Hypothalamus (tissue), 51 donors: ENCODE measurements around the gene CEP78.
A peak's percentile ranks its signal among the peaks of the same experiment; 100 is the strongest.

Source experiments
- DNase-seq, 51 donors: peaks; one replicate each; lab custom pipeline; 2025; lab: John Stamatoyannopoulos, UW

The CEP78 gene

DNA sequence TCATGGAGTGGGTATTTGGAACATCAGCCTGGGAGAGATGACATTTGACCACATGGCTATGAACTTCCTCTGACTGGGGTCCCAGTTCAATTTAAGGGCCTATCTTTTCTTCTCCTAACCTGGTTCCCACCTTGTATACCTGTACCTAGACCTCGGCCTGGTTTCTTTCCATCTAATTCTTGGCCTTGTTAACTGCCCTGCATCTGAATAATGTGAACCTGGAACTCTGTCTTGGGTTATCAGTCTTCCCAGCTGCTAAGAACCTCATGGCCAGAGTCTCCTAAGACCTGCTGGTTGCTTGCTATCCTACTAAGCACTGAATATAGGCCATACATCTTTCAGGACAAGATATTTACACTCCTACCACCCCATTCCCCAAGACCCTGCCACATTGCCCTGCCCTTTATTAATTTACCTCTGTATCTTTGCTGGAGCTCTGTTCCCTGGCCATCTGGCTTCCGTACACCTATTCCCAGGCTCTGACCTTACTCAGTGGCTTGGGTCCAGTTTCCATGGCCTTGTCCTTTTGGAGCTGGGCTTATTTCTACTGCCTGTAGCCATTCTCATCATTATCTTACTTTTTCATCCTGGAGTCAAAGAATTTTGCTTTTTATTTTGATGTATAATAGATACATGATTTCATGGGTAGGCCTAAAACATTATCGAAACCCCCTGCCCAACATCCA is 67.6 kb downstream of the CEP78 start:
- DNase-seq = no peak

DNA sequence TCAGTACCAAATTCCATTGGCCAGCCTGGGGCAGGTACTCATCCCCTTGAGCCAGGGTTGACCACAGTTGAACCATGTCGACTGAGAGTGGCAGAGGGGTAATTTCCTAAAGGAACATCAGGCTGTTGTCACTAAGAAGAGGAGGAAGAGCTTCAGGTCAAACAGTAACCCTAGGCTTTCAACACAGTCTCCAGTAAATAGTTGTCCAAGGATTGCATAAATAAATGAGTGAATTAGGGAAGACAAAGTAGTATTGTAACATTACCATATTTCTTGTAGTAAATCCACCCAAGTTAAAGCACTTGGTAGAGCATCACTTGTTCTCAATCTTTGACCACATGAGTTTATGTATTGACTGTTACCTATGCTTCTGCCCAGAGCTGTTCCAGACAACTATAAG is 68.5 kb downstream of the CEP78 start:
- no peak for DNase-seq

DNA sequence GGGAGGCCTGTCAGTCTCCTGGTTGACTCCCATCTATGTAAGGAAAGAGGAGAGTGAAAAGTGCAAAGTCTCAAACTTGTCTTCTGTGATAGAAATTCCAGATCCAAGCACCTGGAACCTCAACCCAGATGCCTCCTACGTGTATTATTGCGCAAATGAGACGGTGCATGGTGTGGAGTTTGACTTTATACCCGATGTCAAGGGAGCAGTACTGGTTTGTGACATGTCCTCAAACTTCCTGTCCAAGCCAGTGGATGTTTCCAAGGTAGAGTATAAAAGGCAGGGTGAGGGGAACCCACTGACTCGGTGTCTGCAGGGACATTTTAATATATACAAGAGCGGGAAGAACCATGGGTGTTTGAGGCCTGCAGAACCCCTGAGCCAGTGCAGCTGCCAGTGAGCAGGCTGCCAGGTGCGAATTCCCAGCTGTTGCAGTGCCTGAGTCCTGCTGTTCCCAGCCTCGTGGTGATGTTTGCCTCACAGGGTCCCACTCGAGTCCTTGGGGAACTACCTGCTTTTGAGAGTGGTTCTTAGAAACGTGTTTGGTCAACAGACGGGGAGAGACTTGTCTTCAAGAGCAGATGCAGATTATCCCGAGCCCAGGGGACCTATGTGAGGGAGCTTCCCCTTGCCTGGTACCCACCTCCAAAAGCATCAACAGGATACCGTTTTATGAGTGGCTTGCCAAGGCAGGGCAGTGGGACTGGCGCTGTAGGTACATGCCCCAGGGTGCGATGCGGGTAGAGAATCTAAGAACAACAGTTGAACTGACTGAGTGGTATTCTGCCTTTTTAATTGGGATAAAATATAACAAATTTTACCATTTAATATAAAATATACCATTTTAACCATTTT is 70.6 kb downstream of the CEP78 start:
- DNase-seq = no peak

DNA sequence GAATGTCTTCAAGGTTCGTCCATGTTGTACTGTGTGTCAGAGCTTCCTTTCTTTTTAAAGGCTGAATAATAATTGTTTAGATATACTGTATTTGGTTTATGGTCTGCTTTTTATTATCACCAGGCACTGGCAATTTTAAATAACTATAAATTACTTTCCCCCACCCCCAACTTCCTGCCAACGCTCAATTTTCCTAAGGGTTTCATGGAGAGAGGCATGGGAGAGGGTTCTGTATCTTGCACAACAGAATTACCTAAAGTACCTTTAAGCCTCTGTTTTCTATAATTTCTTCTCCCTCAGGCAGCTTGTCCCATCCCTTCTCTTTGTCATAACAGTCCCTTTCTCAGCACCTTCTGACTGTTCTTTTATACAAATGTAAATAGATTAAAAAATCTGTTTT is 71.5 kb downstream of the CEP78 start:
- DNase-seq = no peak

DNA sequence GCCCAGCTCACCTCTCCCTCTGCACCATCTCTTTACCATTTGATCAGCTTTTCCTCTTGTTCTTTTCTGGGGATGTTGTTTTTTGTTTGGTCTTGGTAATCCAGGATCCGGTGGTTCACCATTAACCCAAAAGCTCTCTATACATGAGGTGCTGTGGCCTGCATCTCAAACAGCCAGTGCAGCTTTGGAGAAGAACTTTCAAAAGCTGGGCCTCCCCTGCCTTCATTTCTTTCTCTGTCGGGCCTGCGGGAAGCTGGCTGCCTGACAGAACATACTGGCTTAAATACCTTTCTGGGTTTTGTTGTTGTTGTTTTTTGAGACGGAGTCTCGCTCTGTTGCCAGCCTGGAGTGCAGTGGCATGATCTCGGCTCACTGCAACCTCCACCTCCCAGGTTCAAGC is 73.2 kb downstream of the CEP78 start:
- DNase-seq = no peak

DNA sequence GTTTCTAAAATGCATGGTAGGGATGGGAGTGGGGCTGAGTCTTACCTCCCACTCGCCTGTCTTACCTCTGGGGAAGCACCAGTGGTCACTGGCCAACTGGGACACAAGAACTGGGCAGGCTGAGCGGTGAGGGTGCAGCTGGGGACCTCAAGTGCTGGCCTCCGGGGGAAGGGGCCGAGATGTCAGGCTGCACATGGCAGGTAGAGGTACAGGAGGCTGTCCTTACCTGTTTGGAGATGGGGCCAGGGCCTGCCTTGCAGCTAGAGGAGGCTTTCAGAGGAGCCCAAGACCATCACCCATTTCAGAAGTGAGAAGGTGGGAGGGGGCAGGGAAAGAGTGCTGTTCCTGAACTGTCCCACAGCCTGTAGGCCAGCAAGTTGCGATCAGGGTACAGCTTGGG is 75.2 kb downstream of the CEP78 start:
- no peak for DNase-seq

DNA sequence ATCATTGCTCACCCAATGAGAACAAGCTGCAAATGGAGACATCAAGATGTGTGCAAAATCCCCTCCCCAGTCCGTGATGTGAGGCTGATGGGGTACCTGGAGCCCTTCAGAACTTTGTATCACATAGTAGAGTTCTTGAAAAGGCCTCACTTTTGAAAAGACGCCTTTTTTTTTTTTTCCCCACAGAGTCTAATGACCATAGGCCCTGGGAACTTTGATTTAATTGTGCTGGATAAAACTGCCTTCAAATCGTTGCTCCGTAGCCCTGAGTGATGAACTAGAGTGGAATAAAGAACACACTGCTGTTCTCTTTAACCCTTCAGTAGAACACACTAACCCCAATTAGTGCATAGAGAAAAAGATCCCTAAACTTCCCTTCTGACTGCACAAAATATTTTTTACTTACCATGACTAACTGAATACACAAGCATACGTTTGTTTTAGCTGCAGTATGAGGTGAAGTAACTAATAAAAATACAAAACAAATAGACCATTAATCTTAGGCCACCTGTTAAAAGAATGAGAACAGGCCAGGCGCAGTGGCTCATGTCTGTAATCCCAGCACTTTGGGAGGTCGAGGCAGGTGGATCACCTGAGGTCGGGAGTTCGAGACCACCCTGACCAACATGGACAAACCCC is 76.1 kb downstream of the CEP78 start:
- DNase-seq = peak in 1 of 51 donors; percentile 12

DNA sequence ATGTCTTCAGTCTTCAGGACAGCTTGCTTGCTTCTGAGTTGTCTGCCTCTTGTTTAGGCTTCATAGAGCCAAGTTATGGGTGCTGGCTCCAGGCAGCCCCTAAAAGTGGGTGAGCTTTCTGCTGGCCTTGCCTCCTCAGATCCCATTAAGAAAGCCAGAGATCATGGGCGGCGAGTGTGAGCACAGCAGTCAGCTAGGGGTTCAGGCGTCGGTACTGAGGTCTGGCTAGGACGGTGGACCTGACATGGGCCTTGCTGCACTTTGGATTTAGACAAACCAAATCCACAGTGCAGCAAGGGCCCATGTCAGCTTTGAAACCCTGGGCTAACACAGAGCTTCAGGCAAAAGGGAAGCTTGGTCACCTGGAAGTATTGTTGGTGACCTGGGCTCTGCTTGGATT is 78.7 kb downstream of the CEP78 start:
- no peak for DNase-seq

DNA sequence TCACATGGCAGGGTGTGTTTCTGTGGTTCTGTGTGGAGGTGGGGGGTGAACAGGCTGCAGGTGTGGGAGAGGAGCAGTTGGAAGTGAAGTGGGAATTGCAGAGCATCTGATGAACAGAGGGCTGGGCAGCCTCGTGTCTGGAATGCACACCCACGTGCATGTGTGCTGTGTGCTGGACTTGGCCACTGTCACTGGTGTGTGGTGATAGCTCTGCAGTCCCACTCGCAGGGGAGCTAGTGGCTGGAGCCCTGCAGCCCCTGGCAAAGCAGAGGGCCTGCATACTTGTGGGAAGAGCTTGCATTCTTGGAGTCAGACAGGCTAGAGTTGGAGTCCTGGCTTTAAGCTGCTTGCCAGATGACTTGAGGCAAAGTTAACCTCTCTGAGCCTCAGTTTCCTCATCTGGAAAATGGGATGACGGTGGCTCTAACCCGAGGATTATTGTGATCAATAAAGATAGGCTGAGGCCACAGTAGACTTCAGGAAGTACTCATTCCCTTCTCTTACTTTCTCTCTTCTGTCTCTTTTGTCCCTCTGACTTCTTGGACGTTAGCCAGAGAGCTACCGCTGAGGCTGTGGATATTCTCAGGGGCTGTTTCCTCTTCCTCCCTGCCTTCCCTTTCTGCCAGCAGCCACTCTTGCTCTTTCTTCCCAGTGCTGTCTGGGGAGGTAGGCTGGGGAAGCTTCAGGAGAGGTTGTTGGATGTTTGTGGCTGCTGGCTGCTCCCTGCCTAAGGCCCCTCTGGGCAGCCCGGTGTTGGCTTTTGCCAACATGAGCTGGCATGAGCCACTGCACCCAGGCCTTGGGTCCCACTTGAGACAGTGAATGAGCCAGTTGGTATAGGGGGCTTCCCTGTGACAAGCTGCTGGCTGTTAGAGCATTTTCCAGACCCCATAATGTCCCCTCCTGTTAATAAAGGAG is 79.3 kb downstream of the CEP78 start:
- peak in 1 of 51 donors; percentile 28 for DNase-seq

DNA sequence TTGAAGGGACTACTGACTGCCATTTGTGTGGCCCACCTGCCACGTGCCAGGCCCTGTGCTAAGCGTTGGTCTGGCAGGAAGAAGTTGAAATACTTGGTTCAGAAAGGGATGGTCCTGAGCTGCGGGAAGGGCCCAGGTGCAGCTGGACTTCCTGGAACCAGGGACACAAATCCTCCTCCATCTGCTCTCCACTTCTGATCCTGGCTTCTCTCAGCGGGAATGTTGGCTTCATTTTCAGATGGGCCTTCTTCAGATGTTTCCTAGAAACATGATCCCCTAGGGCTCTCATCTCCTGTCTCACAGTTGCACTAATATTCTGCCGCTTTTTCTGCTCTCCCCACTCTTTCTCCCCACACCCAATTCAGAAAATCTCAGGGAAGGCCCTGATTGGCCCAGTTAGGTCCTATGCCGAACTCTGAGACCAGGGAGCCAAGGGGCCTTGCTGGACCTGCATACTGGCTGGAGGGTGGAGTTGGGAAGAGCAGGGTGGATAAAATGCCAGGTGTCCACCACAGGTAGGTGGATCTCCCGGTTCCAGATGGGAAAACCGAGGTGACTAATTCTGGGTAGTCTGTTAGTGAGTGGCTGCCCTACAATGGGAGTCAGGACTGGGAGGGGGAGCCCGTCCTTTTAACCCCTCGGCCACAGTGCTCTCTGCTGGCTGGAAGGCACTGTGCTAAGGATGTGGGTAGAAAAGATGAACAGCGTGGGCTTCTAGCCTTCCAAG is 80.5 kb downstream of the CEP78 start:
- no peak for DNase-seq

DNA sequence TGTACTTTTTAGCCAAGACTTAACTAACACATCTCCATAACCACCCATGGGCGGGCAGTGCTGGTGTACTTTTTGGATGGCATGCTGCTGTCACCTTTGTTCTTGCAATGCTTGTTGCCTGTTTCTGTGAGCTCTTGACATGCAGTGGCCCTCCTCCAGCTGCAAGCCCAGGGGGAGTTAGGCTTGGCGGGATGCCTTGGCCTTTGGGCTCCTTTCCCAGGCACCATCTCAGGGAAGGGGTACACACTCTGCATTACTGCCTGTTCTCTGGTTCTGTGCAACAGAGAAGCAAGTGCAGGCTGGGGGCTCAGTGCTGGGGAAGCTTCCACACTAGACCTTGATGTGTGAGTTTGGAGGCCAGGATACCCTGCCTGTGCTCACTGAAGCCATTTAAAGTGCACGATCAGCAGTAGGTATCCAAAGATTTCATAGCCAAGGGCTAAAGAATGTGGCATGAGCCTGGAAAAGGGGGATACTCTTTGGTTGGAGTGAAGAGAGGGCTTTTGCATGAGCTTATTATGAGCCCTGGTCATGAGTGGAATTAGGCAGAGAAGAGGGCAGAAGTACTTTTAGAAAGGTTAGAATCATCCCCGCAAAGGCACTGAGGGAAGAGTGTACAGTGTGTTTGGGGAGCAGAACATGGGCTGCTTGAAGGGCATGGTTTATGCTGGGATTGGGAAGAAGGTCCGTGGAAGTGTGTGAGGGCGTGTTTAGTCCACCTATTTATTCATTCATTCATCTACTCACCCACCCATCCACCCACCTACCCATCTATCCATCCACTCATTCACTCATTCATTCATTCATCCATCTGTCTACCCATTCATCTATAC is 83.5 kb downstream of the CEP78 start:
- DNase-seq = peak in 30 of 51 donors; percentile 4 to 69 (median 37)

DNA sequence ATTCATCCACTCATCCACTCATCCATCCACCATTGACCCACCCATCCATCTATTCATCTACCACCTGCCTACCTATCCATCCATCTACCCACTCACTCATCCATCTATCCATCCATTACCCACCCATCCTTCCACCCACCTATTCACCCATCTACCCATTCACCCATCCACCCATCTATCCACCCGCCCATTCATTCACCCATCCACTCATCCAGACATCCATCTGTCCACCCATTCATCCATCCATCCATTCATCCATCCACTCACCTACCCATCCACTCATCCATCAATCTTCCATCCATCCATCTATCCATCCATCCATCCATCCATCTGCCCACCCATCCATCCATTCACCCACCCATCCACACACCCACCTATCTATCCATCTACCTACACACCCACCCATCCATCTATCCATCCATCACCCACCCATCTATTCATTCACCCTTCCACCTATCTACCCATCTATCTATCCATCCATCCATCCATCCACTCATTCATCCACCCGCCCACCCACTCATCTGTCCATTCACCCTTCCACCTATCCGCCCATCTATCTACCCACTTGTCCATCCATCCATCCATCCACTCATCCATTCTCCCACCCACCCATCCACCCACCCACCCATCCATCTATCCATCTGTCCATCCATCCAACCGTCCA is 84.3 kb downstream of the CEP78 start:
- DNase-seq = no peak

DNA sequence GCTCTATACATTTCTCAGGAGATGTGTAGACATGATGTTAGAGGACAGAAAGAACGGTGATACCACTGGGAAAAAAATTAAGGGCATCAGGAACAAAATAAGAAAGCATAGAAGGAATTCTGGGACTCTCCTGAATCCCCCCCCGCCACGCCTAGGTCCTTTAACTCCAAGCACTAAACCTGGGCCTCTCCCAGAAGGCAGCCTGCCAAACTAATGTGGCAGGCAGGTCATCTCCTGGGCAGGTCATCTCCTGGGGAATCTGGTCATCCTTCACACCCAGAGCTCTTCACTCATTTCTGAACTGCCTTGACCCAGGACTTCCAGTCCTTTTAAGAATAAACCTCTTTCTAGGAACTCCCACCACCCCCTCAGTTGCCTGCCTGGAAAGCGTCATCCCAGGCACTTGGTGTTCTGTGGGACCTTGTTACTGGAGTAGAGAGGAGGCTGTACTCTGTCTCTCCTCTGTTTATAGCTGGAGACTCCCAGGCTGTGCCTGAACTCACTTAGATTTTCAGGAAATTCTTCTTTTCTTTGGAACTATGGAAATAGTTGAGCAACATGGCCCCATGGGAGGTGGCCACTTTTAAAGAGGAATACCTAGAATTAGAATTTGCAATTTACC is 85.1 kb downstream of the CEP78 start:
- DNase-seq = peak in 2 of 51 donors; percentile 10 to 43

DNA sequence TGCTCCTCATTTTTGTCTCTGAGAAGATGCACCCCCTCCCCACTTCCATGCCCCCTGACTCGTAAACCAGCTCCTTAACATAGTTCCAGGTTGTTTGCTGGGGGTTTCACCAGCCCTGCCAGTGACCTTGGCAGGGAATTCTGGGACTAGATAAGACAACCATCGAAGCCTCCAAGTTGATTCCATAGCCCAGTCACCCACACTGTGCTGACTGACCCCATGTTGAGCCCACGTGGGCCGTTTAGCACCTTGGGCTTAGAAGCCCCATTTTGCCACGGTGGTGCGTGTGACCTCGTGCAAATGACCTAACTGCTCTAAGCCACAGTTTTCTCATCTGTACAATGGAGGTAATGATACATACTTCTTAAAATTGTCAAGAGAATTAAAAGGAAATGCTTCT is 85.6 kb downstream of the CEP78 start:
- no peak for DNase-seq

DNA sequence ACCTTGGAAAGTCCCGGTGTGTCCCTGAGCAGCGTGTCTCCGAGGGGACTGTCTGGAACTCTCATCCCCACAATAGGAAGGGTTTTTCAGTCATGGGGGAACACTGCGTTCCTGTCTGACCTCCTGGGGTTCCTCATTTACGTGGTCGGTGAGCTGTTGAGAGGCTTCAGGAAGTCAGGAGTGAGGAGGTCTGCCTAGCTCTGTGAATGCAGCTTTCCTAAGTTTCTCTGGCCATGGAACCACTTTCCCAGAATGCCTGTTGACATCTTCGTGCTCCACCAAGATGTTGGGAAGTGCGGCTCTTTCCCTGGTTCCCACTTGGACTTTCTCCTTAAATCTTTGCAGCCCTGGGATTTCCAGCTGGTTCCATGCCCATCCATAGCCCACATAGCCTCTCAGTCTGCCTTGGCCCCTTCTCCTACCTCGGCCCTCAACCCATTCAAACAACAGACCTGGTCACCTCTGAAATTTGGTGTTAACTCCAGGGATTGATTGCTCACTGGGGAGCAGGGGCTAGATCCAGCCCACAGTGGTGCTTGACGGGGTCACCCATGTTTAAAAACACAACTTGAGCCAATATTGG is 88.3 kb downstream of the CEP78 start:
- DNase-seq = no peak

DNA sequence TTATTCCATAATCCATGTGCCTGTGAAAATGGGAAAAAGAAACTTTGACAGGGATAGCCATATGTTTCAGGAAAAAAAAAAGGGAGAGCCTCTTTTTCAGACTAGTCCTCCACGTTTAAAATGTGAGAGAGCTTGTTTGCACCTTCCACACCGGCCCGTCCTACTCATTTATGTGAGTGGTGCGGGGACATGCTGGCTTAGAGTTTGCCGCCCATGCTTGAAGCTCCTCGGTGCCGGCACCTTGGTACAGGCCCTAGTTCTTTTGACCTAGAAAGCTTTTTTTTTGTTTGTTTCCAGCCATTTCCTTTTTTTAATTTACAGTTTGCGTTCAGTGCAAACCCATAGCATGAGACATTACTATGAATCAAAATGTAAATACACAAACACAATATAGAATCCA is 88.8 kb downstream of the CEP78 start:
- no peak for DNase-seq

DNA sequence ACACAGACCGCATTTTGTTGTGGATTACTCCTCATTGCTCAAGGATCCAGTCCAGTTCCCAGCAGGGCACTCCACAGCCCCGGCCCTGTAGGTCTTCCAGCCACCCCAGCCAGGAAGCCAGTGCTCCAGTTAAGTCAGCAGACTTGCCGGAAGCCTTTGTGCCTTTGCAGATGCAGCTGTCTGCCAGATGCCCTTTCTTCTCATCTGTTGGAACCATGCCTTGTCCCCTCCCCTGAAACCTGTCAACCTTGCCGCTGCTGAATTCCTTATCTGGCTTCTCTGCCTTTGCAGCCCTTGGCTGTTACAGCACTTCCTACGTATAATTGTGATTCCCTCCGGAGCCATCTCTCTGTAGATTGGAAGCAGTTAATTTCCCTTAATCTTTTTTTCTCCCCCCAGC is 89.5 kb downstream of the CEP78 start:
- peak in 35 of 51 donors; percentile 5 to 67 (median 37) for DNase-seq
